GM06990 (cell line): ENCODE data around the gene RIC8B.

ENCODE experiments used
- DNase-seq: peaks from one replicate; pipeline ENCODE4 v3.0.0-alpha.2; 2011; ENCODE audit not compliant: insufficient read length; ENCODE audit errors: extremely low read depth
- H3K27me3 ChIP-seq: replicated peaks from 2 replicates; pipeline ENCODE4 v1.6.0; 2011; ENCODE audit warnings: low read length; ENCODE audit not compliant: control insufficient read depth, insufficient read depth
- H3K36me3 ChIP-seq: 2 replicates; pipeline ENCODE4 v1.5.1; 2011; ENCODE audit warnings: low read length; ENCODE audit not compliant: control insufficient read depth, insufficient read depth
- H3K4me3 ChIP-seq: replicated peaks from 2 replicates; pipeline ENCODE4 v1.5.1; 2011; ENCODE audit warnings: low read depth, mild to moderate bottlenecking, control low read depth, low read length
- TF ChIP-seq, protein P1 (sequence below): IDR thresholded peaks from 2 replicates; pipeline ENCODE4 v1.5.1; 2011; ENCODE audit warnings: low read length, control low read depth, mild to moderate bottlenecking, inconsistent platforms; ENCODE audit not compliant: insufficient read depth, poor library complexity, severe bottlenecking

RIC8B gene

DNA sequence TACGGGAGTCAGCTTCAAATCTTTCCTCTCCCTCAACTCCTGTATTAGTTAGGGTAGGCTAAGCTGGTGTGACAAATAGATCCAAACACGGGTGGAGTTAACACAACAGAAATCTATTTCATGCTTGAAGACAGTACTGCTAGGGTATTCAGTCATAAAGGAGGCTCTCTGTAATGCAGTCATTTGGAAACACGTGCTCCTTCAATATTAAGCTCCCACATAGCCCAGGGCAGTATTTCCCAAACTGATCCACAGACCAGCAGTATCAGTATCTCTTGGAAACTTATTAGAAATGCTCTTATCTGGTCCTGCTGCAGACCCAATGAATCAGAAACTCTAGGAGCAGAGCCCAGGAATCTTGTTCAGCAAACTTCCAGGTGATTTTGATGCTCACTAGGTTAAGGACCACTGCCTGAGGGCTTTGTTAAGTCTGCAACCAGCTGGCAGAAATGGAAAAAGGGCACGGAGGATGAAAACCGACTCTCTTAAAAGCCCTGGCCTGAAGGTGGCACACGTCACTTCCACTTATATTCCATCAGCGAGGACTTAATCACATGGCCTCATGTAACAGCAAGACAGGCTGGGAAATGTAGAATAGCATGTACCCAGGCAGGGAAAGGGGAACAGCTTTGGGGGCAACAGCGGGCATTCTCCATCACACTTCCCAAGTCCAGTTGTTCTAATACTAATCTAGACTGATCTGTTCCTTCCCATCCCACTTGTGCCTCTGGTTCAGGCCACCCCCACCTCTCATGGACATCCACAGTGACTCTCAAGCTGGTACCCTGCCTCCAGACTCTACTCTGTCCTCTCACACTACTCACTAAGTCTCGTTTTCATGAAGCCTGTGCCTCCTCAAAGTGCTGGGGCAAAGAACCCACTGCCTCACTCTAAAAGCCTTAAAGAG, 38.2 kb upstream of the RIC8B start:
- TF ChIP-seq, protein P1, sequence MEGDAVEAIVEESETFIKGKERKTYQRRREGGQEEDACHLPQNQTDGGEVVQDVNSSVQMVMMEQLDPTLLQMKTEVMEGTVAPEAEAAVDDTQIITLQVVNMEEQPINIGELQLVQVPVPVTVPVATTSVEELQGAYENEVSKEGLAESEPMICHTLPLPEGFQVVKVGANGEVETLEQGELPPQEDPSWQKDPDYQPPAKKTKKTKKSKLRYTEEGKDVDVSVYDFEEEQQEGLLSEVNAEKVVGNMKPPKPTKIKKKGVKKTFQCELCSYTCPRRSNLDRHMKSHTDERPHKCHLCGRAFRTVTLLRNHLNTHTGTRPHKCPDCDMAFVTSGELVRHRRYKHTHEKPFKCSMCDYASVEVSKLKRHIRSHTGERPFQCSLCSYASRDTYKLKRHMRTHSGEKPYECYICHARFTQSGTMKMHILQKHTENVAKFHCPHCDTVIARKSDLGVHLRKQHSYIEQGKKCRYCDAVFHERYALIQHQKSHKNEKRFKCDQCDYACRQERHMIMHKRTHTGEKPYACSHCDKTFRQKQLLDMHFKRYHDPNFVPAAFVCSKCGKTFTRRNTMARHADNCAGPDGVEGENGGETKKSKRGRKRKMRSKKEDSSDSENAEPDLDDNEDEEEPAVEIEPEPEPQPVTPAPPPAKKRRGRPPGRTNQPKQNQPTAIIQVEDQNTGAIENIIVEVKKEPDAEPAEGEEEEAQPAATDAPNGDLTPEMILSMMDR: peak; percentile 15
- no peak for DNase-seq
- no peak overlapping the region for H3K4me3 ChIP-seq
- H3K27me3 ChIP-seq: no peaks in the 10 kb centered on the region
- no peaks in the 10 kb centered on the region for H3K36me3 ChIP-seq

DNA sequence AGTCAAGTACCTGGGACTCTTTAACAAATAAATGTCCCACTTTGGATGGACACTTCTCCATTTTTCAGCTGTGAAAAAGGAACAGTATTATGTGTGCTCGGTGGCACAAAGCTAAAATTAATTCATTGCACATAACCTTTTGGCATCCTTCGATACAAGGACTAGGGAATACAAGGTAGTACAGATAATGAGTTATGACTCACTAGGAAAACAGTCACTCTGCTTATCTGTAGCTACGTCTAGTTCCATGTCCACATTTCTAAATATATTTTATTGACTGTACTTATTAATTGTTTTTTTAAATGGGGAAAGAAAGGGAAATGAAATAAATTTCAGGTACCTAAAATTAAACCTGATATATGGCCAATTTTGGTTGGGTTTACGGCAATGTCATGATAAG, 35.2 kb upstream of the RIC8B start:
- H3K4me3 ChIP-seq: no peak overlapping the region
- H3K36me3 ChIP-seq: no peaks in the 10 kb centered on the region
- TF ChIP-seq, protein P1: no peak
- no peaks in the 10 kb centered on the region for H3K27me3 ChIP-seq
- no peak for DNase-seq

DNA sequence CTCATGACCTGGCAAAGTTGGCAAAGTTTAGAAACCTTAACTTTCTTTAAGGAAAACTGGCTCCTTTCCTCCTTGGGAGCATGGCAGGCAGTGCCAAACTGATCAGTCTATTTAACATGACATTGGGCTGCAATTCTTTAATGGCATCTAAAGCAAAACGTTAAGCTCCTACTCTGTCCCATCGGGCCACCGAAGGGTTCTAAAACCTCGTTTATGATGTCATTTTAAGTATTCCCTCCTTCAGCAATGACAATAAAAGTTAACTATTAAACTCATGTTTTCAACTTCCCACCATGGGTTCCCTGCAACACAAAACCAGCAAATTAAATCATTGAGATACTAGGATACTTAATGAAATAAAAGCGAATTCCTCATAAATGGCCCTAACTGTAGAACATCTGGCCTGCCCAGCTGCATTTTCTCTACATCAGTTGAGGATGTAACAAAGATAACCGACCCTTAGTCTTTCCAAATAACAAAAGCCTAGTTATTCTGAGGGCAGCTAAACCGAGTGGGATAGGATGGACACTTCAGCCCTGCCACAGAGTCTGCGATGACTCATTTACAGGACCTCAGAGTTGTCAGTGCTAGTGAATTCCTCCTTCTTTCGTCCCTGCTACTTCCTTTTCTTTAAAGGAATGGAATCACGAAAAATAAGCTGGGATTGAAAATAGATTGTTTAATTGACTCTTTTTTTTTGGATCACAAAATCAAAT, 34.5 kb upstream of the RIC8B start:
- TF ChIP-seq, protein P1: no peak
- H3K4me3 ChIP-seq: no peak overlapping the region
- no peak for DNase-seq
- no peaks in the 10 kb centered on the region for H3K27me3 ChIP-seq
- no peaks in the 10 kb centered on the region for H3K36me3 ChIP-seq

DNA sequence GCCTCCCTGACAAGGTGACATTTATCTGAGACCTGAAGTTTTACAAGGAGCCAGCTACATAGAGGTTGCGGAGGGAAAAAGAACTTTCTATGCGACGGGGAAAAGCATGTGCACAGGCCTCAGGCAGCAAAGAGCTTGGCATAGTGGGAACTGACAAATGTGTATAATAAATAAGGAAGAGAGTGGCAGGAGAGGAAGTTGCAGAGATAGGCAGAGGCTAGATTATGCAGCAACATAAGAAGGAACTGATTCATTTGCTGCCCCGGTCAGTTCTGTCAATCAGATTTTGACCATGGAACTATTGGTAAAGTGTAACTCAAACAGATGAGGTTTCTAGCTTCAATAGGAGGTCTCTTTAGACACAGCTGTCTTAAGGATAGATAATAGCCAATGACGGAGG, 33.7 kb upstream of the RIC8B start:
- TF ChIP-seq, protein P1: no peak
- Histone ChIP-seq H3K36me3 (no peaks in the 10 kb centered on the region), H3K27me3 (no peaks in the 10 kb centered on the region), H3K4me3 (no peak overlapping the region)
- DNase-seq: no peak

DNA sequence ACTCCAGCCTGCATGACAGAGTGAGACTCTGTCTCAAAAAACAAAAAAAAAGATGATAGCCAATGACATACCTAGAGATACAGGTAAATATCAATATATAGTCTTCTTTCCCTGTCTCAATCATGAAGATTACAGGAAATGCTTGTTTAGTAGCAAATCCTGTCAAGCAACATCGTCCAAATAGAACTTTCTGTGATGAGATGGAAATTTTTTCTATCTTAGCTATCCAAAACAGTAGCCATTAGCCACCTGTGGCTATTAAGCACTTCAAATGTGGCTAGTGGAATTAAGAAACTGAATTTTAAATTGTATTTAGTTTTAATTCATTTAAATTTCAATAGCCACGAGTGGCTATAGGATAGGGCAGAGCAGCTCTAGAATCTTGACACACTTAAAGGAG, 33.2 kb upstream of the RIC8B start:
- TF ChIP-seq, protein P1: no peak
- no peak for DNase-seq

More for the DNA sequence above, 33.2 kb upstream of the RIC8B start:
- Histone ChIP-seq H3K36me3 (no peaks in the 10 kb centered on the region), H3K4me3 (no peak overlapping the region), H3K27me3 (no peaks in the 10 kb centered on the region)
